ENCODE data around the gene CLEC16A.

GRCh38 chr16:11167581-11167980 is 223.2 kb downstream of the CLEC16A start:
- TF ChIP-seq POLR2A (IDR thresholded peaks at IDR 0.05) (no peak), CTCF (IDR thresholded peaks at IDR 0.05) (no peak)

Data from thyroid gland (tissue), 4 donors.